HL-60 (cell line): ENCODE results near the gene SH3GL3.

ENCODE experiments used
- DNase-seq, 2 experiments: peaks; one replicate each; pipeline ENCODE4 v3.0.0-alpha.2; 2010 to 2020; ENCODE audit warnings: low read depth in 1 of 2, low spot score in 1 of 2
- H3K27ac ChIP-seq: fragments of 250-450 bp; sonication (Bioruptor Pico); replicated peaks from 2 replicates; pipeline ENCODE4 v1.5.1; 2020; ENCODE audit warnings: mild to moderate bottlenecking, moderate library complexity
- H3K27me3 ChIP-seq: fragments of 250-450 bp; sonication (Bioruptor Pico); 2 replicates; pipeline ENCODE4 v1.5.1; 2021; ENCODE audit warnings: mild to moderate bottlenecking, moderate library complexity; ENCODE audit not compliant: insufficient read depth, poor library complexity, severe bottlenecking
- H3K4me3 ChIP-seq: replicated peaks from 2 replicates; pipeline ENCODE4 v1.5.1; 2011; ENCODE audit warnings: mild to moderate bottlenecking, control low read depth, low read length; ENCODE audit not compliant: insufficient read depth
- GABPA ChIP-seq: IDR thresholded peaks from 2 replicates; pipeline ENCODE4 v1.6.1; 2012; ENCODE audit warnings: low read depth
- POLR2AphosphoS5 ChIP-seq: IDR thresholded peaks from 2 replicates; pipeline ENCODE4 v1.6.1; 2012; ENCODE audit warnings: low read depth
- SPI1 ChIP-seq: IDR thresholded peaks from 2 replicates; pipeline ENCODE4 v1.6.1; 2012; ENCODE audit warnings: low read depth, mild to moderate bottlenecking, borderline replicate concordance
- TF ChIP-seq, protein P1 (sequence below): IDR thresholded peaks from 2 replicates; pipeline ENCODE4 v1.6.1; 2012; ENCODE audit warnings: low read depth; ENCODE audit not compliant: insufficient replicate concordance
- TF ChIP-seq, protein P2 (sequence below): IDR thresholded peaks from one replicate; pipeline ENCODE4 v1.5.1; 2011; ENCODE audit warnings: low read length, control low read depth, inconsistent platforms; ENCODE audit not compliant: insufficient read depth

Gene SH3GL3

DNA sequence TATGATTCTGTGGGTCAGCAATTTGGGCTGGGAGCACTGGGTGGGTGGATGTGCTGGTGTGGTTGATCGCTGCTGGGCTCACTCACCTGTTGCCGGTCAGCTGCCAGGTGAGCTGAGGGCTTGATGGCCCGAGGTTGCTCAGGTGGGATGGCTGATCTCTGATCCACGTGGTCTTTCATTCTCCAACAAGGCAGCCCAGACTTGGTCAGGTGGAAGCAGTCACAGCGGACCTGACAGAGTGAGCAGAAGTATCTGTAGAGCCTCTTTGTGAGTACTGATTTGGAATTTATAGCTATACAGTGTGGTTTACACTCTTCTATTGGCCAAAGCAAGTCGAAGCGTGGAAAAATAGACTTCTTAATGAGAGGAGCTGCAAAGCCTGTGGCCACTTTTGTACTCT, 109.6 kb downstream of the SH3GL3 start:
- DNase-seq: no peak
- H3K27me3 ChIP-seq: no peaks in the 10 kb centered on the region

DNA sequence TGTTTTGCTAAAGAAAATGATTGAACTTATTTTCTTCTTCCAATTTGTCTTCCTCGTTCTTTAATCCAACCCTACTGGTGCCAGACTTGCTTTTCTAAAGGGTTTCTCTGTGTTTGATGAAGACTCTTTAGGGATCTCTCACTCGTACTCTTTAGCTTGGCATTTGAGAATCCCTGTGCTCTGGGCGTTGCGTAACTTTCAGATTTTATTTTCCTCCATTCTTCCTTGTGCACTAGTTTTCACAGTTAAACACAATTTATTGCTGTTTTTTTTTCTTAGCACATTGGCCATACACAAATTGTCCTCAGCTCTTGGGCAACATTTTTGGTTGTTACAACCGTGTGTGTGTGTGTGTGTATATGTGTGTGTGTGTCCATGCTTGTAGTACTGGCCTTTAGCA, 111.0 kb downstream of the SH3GL3 start:
- no peak for DNase-seq
- no peak for TF ChIP-seq GABPA
- TF ChIP-seq, protein P1, sequence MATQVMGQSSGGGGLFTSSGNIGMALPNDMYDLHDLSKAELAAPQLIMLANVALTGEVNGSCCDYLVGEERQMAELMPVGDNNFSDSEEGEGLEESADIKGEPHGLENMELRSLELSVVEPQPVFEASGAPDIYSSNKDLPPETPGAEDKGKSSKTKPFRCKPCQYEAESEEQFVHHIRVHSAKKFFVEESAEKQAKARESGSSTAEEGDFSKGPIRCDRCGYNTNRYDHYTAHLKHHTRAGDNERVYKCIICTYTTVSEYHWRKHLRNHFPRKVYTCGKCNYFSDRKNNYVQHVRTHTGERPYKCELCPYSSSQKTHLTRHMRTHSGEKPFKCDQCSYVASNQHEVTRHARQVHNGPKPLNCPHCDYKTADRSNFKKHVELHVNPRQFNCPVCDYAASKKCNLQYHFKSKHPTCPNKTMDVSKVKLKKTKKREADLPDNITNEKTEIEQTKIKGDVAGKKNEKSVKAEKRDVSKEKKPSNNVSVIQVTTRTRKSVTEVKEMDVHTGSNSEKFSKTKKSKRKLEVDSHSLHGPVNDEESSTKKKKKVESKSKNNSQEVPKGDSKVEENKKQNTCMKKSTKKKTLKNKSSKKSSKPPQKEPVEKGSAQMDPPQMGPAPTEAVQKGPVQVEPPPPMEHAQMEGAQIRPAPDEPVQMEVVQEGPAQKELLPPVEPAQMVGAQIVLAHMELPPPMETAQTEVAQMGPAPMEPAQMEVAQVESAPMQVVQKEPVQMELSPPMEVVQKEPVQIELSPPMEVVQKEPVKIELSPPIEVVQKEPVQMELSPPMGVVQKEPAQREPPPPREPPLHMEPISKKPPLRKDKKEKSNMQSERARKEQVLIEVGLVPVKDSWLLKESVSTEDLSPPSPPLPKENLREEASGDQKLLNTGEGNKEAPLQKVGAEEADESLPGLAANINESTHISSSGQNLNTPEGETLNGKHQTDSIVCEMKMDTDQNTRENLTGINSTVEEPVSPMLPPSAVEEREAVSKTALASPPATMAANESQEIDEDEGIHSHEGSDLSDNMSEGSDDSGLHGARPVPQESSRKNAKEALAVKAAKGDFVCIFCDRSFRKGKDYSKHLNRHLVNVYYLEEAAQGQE: no peak
- TF ChIP-seq SPI1: no peak
- H3K27ac ChIP-seq: no peak overlapping the region
- no peak overlapping the region for H3K4me3 ChIP-seq
- H3K27me3 ChIP-seq: no peaks in the 10 kb centered on the region

More for the DNA sequence above, 109.6 kb downstream of the SH3GL3 start:
- Histone ChIP-seq H3K27ac (no peak overlapping the region), H3K4me3 (no peak overlapping the region)
- TF ChIP-seq POLR2AphosphoS5 (no peak), GABPA (no peak), SPI1 (no peak)
- TF ChIP-seq, protein P2, sequence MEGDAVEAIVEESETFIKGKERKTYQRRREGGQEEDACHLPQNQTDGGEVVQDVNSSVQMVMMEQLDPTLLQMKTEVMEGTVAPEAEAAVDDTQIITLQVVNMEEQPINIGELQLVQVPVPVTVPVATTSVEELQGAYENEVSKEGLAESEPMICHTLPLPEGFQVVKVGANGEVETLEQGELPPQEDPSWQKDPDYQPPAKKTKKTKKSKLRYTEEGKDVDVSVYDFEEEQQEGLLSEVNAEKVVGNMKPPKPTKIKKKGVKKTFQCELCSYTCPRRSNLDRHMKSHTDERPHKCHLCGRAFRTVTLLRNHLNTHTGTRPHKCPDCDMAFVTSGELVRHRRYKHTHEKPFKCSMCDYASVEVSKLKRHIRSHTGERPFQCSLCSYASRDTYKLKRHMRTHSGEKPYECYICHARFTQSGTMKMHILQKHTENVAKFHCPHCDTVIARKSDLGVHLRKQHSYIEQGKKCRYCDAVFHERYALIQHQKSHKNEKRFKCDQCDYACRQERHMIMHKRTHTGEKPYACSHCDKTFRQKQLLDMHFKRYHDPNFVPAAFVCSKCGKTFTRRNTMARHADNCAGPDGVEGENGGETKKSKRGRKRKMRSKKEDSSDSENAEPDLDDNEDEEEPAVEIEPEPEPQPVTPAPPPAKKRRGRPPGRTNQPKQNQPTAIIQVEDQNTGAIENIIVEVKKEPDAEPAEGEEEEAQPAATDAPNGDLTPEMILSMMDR: no peak
- TF ChIP-seq, protein P1: no peak

GRCh38 chr15:83559310-83559966, 112.3 kb downstream of the SH3GL3 start:
- no peak overlapping the region for H3K27ac ChIP-seq
- H3K27me3 ChIP-seq: no peaks in the 10 kb centered on the region
- no peak overlapping the region for H3K4me3 ChIP-seq
- DNase-seq: peak; percentile 42 to 44
- TF ChIP-seq, protein P1: no peak
- TF ChIP-seq SPI1 (no peak), GABPA (no peak)
- TF ChIP-seq, protein P2: peak; percentile 62
